ENCODE data around the gene PIK3CB.
"Not testable (repeated sequence)": the region's sequence is repeated elsewhere in the genome, so short reads cannot be mapped to it uniquely, and the experiment has no call there.

DNA sequence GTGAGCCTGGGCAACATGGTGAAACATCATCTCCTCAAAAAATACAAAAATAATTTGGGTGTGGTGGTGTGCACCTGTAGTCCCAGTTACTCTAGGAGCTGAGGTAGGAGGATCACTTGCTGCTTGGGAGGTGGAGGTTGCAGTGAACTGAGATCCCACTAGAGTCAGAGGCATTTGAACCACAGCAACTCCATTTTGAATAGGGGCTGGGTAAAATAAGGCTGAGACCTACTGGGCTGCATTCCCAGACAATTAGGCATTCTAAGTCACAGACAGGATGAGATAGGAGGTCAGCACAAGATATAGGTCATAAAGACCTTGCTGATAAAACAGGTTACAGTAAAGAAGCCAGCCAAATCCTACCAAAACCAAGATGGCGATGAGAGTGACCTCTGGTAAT lies 12.1 kb upstream of the PIK3CB start:
- not testable (repeated sequence) for TF ChIP-seq EZH2 (IDR thresholded peaks at IDR 0.05; ENCODE audit: borderline replicate concordance); EZH2phosphoT487 (IDR thresholded peaks at IDR 0.05; ENCODE audit: low read depth, severe bottlenecking, unreplicated experiment)
- TF ChIP-seq, protein P1, sequence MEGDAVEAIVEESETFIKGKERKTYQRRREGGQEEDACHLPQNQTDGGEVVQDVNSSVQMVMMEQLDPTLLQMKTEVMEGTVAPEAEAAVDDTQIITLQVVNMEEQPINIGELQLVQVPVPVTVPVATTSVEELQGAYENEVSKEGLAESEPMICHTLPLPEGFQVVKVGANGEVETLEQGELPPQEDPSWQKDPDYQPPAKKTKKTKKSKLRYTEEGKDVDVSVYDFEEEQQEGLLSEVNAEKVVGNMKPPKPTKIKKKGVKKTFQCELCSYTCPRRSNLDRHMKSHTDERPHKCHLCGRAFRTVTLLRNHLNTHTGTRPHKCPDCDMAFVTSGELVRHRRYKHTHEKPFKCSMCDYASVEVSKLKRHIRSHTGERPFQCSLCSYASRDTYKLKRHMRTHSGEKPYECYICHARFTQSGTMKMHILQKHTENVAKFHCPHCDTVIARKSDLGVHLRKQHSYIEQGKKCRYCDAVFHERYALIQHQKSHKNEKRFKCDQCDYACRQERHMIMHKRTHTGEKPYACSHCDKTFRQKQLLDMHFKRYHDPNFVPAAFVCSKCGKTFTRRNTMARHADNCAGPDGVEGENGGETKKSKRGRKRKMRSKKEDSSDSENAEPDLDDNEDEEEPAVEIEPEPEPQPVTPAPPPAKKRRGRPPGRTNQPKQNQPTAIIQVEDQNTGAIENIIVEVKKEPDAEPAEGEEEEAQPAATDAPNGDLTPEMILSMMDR (IDR thresholded peaks at IDR 0.05; ENCODE audit: poor library complexity) = not testable (repeated sequence)

Data from hepatocyte (in vitro differentiated cells).